ENCODE data around the gene LAMC1.

LAMC1 gene

GRCh38 chr1:183025010-183025337 is 1.8 kb downstream of the LAMC1 start:
- no peak for DNase-seq

GRCh38 chr1:183025782-183026774 is 2.9 kb downstream of the LAMC1 start:
- DNase-seq = no peak
- TF ChIP-seq POLR2A (IDR thresholded peaks at IDR 0.05; ENCODE audit: low read length) (no peak), GATA1 (IDR thresholded peaks at IDR 0.05; ENCODE audit: low read depth, low read length) (no peak)

More at GRCh38 chr1:183025010-183025337, 1.8 kb downstream of the LAMC1 start:
- TF ChIP-seq GATA1 (IDR thresholded peaks at IDR 0.05; ENCODE audit: low read depth, low read length) (no peak), POLR2A (IDR thresholded peaks at IDR 0.05; ENCODE audit: low read length) (no peak)

- DNase-seq = no peak
- TF ChIP-seq GATA1 (IDR thresholded peaks at IDR 0.05; ENCODE audit: low read depth, low read length) (no peak), POLR2A (IDR thresholded peaks at IDR 0.05; ENCODE audit: low read length) (no peak)
Measured at GRCh38 chr1:183027031-183027430, 3.8 kb downstream of the LAMC1 start.

GRCh38 chr1:183027791-183028190 is 4.6 kb downstream of the LAMC1 start:
- DNase-seq = no peak
- TF ChIP-seq POLR2A (IDR thresholded peaks at IDR 0.05; ENCODE audit: low read length) (no peak), GATA1 (IDR thresholded peaks at IDR 0.05; ENCODE audit: low read depth, low read length) (no peak)

GRCh38 chr1:183029591-183030000 is 6.4 kb downstream of the LAMC1 start:
- no peak for TF ChIP-seq POLR2A (IDR thresholded peaks at IDR 0.05; ENCODE audit: low read length)
- no peak for TF ChIP-seq GATA1 (IDR thresholded peaks at IDR 0.05; ENCODE audit: low read depth, low read length)
- DNase-seq = no peak

- no peak for TF ChIP-seq GATA1 (IDR thresholded peaks at IDR 0.05; ENCODE audit: low read depth, low read length)
- TF ChIP-seq POLR2A (IDR thresholded peaks at IDR 0.05; ENCODE audit: low read length) = no peak
- DNase-seq = no peak
Measured at GRCh38 chr1:183030053-183030452, 6.8 kb downstream of the LAMC1 start.

GRCh38 chr1:183032122-183032921 is 9.1 kb downstream of the LAMC1 start:
- TF ChIP-seq POLR2A (IDR thresholded peaks at IDR 0.05; ENCODE audit: low read length) (no peak), GATA1 (IDR thresholded peaks at IDR 0.05; ENCODE audit: low read depth, low read length) (no peak)

GRCh38 chr1:183033205-183033604 is 10.0 kb downstream of the LAMC1 start:
- no peak for DNase-seq
- no peak for TF ChIP-seq GATA1 (IDR thresholded peaks at IDR 0.05; ENCODE audit: low read depth, low read length)
- no peak for TF ChIP-seq POLR2A (IDR thresholded peaks at IDR 0.05; ENCODE audit: low read length)

More at GRCh38 chr1:183032122-183032921, 9.1 kb downstream of the LAMC1 start:
- no peak for DNase-seq

- no peak for DNase-seq
- no peak for TF ChIP-seq POLR2A (IDR thresholded peaks at IDR 0.05; ENCODE audit: low read length)
- no peak for TF ChIP-seq GATA1 (IDR thresholded peaks at IDR 0.05; ENCODE audit: low read depth, low read length)
Measured at GRCh38 chr1:183034682-183035081, 11.5 kb downstream of the LAMC1 start.

- no peak for DNase-seq
- TF ChIP-seq POLR2A (IDR thresholded peaks at IDR 0.05; ENCODE audit: low read length) (no peak), GATA1 (IDR thresholded peaks at IDR 0.05; ENCODE audit: low read depth, low read length) (no peak)
Measured at GRCh38 chr1:183038333-183038866, 15.2 kb downstream of the LAMC1 start.

- TF ChIP-seq POLR2A (IDR thresholded peaks at IDR 0.05; ENCODE audit: low read length) = no peak
- TF ChIP-seq GATA1 (IDR thresholded peaks at IDR 0.05; ENCODE audit: low read depth, low read length) = no peak
- no peak for DNase-seq
Measured at GRCh38 chr1:183038913-183039312, 15.7 kb downstream of the LAMC1 start.

GRCh38 chr1:183039330-183039729 is 16.1 kb downstream of the LAMC1 start:
- no peak for DNase-seq
- TF ChIP-seq POLR2A (IDR thresholded peaks at IDR 0.05; ENCODE audit: low read length) = no peak
- no peak for TF ChIP-seq GATA1 (IDR thresholded peaks at IDR 0.05; ENCODE audit: low read depth, low read length)

GRCh38 chr1:183039985-183040447 is 16.8 kb downstream of the LAMC1 start:
- TF ChIP-seq POLR2A (IDR thresholded peaks at IDR 0.05; ENCODE audit: low read length) (no peak), GATA1 (IDR thresholded peaks at IDR 0.05; ENCODE audit: low read depth, low read length) (no peak)
- DNase-seq = no peak

GRCh38 chr1:183040547-183040971 is 17.3 kb downstream of the LAMC1 start:
- no peak for DNase-seq
- TF ChIP-seq POLR2A (IDR thresholded peaks at IDR 0.05; ENCODE audit: low read length) (no peak), GATA1 (IDR thresholded peaks at IDR 0.05; ENCODE audit: low read depth, low read length) (no peak)

Data from erythroblast (primary cell).